Aorta (tissue), 5 donors: Measurements from ENCODE around the gene PTPN7. TPM values are rescaled to one million over a fixed set of nuclear protein-coding genes. Genes with fewer than 3 reads are reported as not detected.

ENCODE experiments used
- ATAC-seq: fragments of 200-7000 bp; cut with Tn5 transposase; one replicate; pipeline ENCODE4 v1.9.1; 2022; ENCODE audit warnings: moderate library complexity; ENCODE audit not compliant: low FRiP score
- DNase-seq, 2 donors: peaks; one replicate each; pipeline ENCODE4 v3.0.0-alpha.2; 2020
- H3K27ac ChIP-seq, 2 donors: one replicate each; pipeline ENCODE4 v1.5.1; 2013; ENCODE audit warnings: low read length in 2 of 2, mild to moderate bottlenecking in 2 of 2, moderate library complexity in 2 of 2, control low read depth in 1 of 2, inconsistent platforms in 1 of 2, low read depth in 1 of 2
- H3K27me3 ChIP-seq, 2 donors: one replicate each; pipeline ENCODE4 v1.6.1; 2013; ENCODE audit warnings: control low read depth in 1 of 2, low read length in 1 of 2, mild to moderate bottlenecking in 1 of 2, moderate library complexity in 1 of 2; ENCODE audit not compliant: insufficient read depth in 2 of 2, control insufficient read depth in 1 of 2
- H3K36me3 ChIP-seq, 2 donors: one replicate each; pipeline ENCODE4 v1.6.1; 2013; ENCODE audit warnings: control low read depth in 1 of 2, low read length in 1 of 2, mild to moderate bottlenecking in 1 of 2; ENCODE audit not compliant: insufficient read depth in 2 of 2, control insufficient read depth in 1 of 2
- H3K4me1 ChIP-seq, 2 donors: one replicate each; pipeline ENCODE4 v1.6.1; 2013; ENCODE audit warnings: low read length in 2 of 2, control low read depth in 1 of 2, mild to moderate bottlenecking in 1 of 2, moderate library complexity in 1 of 2; ENCODE audit not compliant: insufficient read depth in 2 of 2, control insufficient read depth in 1 of 2
- H3K4me3 ChIP-seq, 2 donors: one replicate each; pipeline ENCODE4 v1.5.1; 2013; ENCODE audit warnings: low read length in 2 of 2, control low read depth in 1 of 2, mild to moderate bottlenecking in 1 of 2
- H3K9me3 ChIP-seq: one replicate; pipeline ENCODE4 v1.6.1; 2013; ENCODE audit warnings: mild to moderate bottlenecking, low read length; ENCODE audit not compliant: control insufficient read depth
- WGBS, 2 donors: extraction: QIAGEN DNeasy Blood & Tissue Kit; methylation state at CpG; one replicate each; pipeline ENCODE4 v1.1.7; 2013; 5-methylcytosine and 5-hydroxymethylcytosine counted together
- intact Hi-C, 2 donors: fragments of 100-400 bp; cut with DNase I; formaldehyde crosslinking; loops; one replicate each; pipeline versions ENCODE4 v1.14.2 to v1.15.0; 2022
- polyA plus RNA-seq, 2 donors: library from polyadenylated mRNA; stranded (reverse); fragments of 200-250 nt; gene quantifications; one replicate each; pipeline ENCODE4 v1.2.3, GENCODE V29; 2013
- total RNA-seq, 2 donors: library from RNA; stranded (reverse); fragmentation: NEBNext Ultra II Directional; extraction: Animal tissue kit (Norgen Biotek cat#: 25700); gene quantifications; one replicate each; pipeline ENCODE4 v1.2.1, GENCODE V29; 2021
- donor health status: healthy with polysubstance abuse.
- donor health status: Bipolar disorder and iron deficiency.
- donor health status: DM: no; HTN: no; CAD: no.
- donor health status: DM: no; HTN: no; CAD: no.
- donor health status: DM: yes; HTN: yes; CAD: no.

PTPN7 gene
- total and polyA plus RNA-seq, 4 donors, result 0.33 to 5.7 (median 3.4) TPM

DNA sequence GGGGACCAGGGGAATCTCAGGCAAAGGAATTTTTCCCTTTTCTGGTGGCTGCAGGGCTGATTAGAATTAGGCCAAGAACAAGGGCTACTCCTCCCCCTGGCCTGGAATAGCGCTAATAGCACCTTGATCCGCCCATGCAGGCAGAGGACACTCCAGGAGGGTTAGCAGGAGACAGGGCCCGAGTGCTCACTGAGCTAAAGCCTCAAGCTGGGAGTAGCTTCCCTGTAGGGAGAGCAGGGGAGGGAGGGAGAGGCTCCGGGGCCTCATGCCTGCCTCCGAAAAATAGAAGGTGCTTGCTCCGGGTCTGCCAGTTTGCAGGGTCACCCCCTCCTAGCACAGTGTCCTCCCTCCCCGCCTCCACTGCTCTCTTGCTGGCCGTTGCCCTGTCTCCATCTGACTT lies 3.8 kb downstream of the PTPN7 start:
- H3K4me3 ChIP-seq, result no peak overlapping the region
- no peaks in the 10 kb centered on the region for H3K4me1 ChIP-seq
- H3K9me3 ChIP-seq, result no peaks in the 10 kb centered on the region
- H3K27ac ChIP-seq, result no peak overlapping the region
- H3K36me3 ChIP-seq, result no peaks in the 10 kb centered on the region
- 84 to 93% methylated on average over 8 of the region's 8 CpGs for WGBS, 2 donors
- no peak for ATAC-seq
- intact Hi-C loops, result no loop called here
- no peaks in the 10 kb centered on the region for H3K27me3 ChIP-seq
- no peak for DNase-seq

GRCh38 chr1:202155478-202156021 lies 4.9 kb downstream of the PTPN7 start:
- no peak overlapping the region for H3K27ac ChIP-seq
- no peak overlapping the region for H3K4me3 ChIP-seq
- no peak for ATAC-seq
- WGBS, 2 donors, result 25% methylated on average over 8 of the region's 8 CpGs
- H3K9me3 ChIP-seq, result no peaks in the 10 kb centered on the region
- intact Hi-C loops, result no loop called here
- no peaks in the 10 kb centered on the region for H3K27me3 ChIP-seq
- no peaks in the 10 kb centered on the region for H3K36me3 ChIP-seq
- no peaks in the 10 kb centered on the region for H3K4me1 ChIP-seq
- DNase-seq, result peak; percentile 77 to 87

- H3K4me3 ChIP-seq, result no peak overlapping the region
- H3K27me3 ChIP-seq, result no peaks in the 10 kb centered on the region
- WGBS, 2 donors, result 36 to 40% methylated on average over 11 of the region's 11 CpGs
- H3K9me3 ChIP-seq, result no peaks in the 10 kb centered on the region
- no peaks in the 10 kb centered on the region for H3K36me3 ChIP-seq
- H3K4me1 ChIP-seq, result no peaks in the 10 kb centered on the region
- intact Hi-C loops, result no loop called here
- DNase-seq, result no peak
- ATAC-seq, result no peak
- H3K27ac ChIP-seq, result no peak overlapping the region
Measured at GRCh38 chr1:202154766-202155477, 5.5 kb downstream of the PTPN7 start.

GRCh38 chr1:202154148-202154765 lies 6.1 kb downstream of the PTPN7 start:
- DNase-seq (no peak), ATAC-seq (no peak)
- no peak overlapping the region for H3K27ac ChIP-seq
- no peaks in the 10 kb centered on the region for H3K4me1 ChIP-seq
- no peaks in the 10 kb centered on the region for H3K27me3 ChIP-seq
- intact Hi-C loops, result no loop called here
- H3K36me3 ChIP-seq, result no peaks in the 10 kb centered on the region
- no peaks in the 10 kb centered on the region for H3K9me3 ChIP-seq
- no peak overlapping the region for H3K4me3 ChIP-seq
- 88 to 89% methylated on average over 10 of the region's 10 CpGs for WGBS, 2 donors

GRCh38 chr1:202153284-202153683 lies 7.1 kb downstream of the PTPN7 start:
- H3K9me3 ChIP-seq, result no peaks in the 10 kb centered on the region
- H3K4me1 ChIP-seq, result no peaks in the 10 kb centered on the region
- no peak for ATAC-seq
- no peaks in the 10 kb centered on the region for H3K36me3 ChIP-seq
- WGBS, 2 donors, result 93 to 95% methylated on average over 4 of the region's 4 CpGs
- DNase-seq, result no peak
- H3K27me3 ChIP-seq, result no peaks in the 10 kb centered on the region
- no peak overlapping the region for H3K4me3 ChIP-seq
- intact Hi-C loops, result no loop called here
- no peak overlapping the region for H3K27ac ChIP-seq

DNA sequence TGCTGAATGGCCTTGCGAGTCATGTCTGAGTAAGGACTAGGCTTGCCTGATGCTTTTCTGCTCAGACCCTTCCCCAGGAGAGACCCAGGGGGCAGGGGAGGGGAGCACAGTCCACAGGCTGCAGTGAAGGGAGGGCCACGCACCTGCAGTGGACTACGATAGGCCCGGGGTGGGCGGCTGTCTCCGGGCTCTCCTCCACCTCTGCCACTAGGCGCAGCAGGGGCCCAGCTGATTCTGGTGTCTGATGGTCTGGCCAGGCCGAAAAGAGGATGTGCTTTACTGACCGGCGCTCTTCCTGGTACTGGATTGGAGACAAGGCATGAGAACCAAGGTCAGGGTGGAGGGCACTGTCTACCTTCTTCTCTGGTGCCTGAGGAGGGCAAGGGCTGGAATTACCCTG lies 8.0 kb downstream of the PTPN7 start:
- Histone ChIP-seq H3K27ac (no peak overlapping the region), H3K36me3 (no peaks in the 10 kb centered on the region), H3K27me3 (no peaks in the 10 kb centered on the region), H3K4me3 (no peak overlapping the region), H3K9me3 (no peaks in the 10 kb centered on the region), H3K4me1 (no peaks in the 10 kb centered on the region)
- 90 to 91% methylated on average over 10 of the region's 10 CpGs for WGBS, 2 donors
- no peak for DNase-seq
- intact Hi-C loops, result no loop called here
- no peak for ATAC-seq

- DNase-seq (no peak), ATAC-seq (no peak)
- Histone ChIP-seq H3K4me1 (no peaks in the 10 kb centered on the region), H3K27ac (no peak overlapping the region), H3K36me3 (no peaks in the 10 kb centered on the region), H3K9me3 (no peaks in the 10 kb centered on the region), H3K4me3 (no peak overlapping the region), H3K27me3 (no peaks in the 10 kb centered on the region)
- intact Hi-C loops, result no loop called here
- WGBS, 2 donors, result 89 to 94% methylated on average over 2 of the region's 2 CpGs
Measured at GRCh38 chr1:202151045-202151444, 9.4 kb downstream of the PTPN7 start.

GRCh38 chr1:202150602-202151001 lies 9.8 kb downstream of the PTPN7 start:
- DNase-seq (no peak), ATAC-seq (no peak)
- Histone ChIP-seq H3K4me3 (no peak overlapping the region), H3K27me3 (no peaks in the 10 kb centered on the region), H3K4me1 (no peaks in the 10 kb centered on the region), H3K9me3 (no peaks in the 10 kb centered on the region), H3K36me3 (no peaks in the 10 kb centered on the region), H3K27ac (no peak overlapping the region)
- intact Hi-C loops, result no loop called here
- 94% methylated on average over 8 of the region's 8 CpGs for WGBS, 2 donors

- ATAC-seq, result no peak
- H3K36me3 ChIP-seq, result no peaks in the 10 kb centered on the region
- H3K27me3 ChIP-seq, result no peaks in the 10 kb centered on the region
- no peaks in the 10 kb centered on the region for H3K9me3 ChIP-seq
- no peak overlapping the region for H3K27ac ChIP-seq
- 93 to 95% methylated on average over 9 of the region's 9 CpGs for WGBS, 2 donors
- H3K4me1 ChIP-seq, result no peaks in the 10 kb centered on the region
- no peak overlapping the region for H3K4me3 ChIP-seq
- intact Hi-C loops, result no loop called here
- DNase-seq, result no peak
Measured at GRCh38 chr1:202150187-202150586, 10.2 kb downstream of the PTPN7 start.
